ENCODE results near the gene SSUH2. TPM values are rescaled to one million over a fixed set of nuclear protein-coding genes. Genes with fewer than 3 reads are reported as not detected.

The SSUH2 gene
- 0.69 TPM for total RNA-seq

GRCh38 chr3:8644748-8645390 is at the start of gene SSUH2:
Gene SSUH2 (minus strand): TSS chr3:8644798. CDS start chr3:8644758, 40 bp downstream.

Other genes starting within 250 kb of the SSUH2 start
- gene LMCD1, start 143.0 kb downstream of the SSUH2 start, total RNA-seq = 4.6 TPM
- not detected for gene CAV3, start 89.0 kb upstream of the SSUH2 start, total RNA-seq
- gene OXTR, start 124.8 kb upstream of the SSUH2 start, total RNA-seq = 3.0 TPM

Measured in diencephalon (tissue), 1 donor.